IPS DF 6.9 (cell line): ENCODE measurements around the gene COL4A3.
"Not testable (repeated sequence)": the region's sequence is repeated elsewhere in the genome, so short reads cannot be mapped to it uniquely, and the experiment has no call there.

ENCODE experiments used
- DNase-seq: peaks from one replicate; pipeline ENCODE4 v3.0.0-alpha.2; 2013; ENCODE audit warnings: low read depth, low spot score
- H3K27ac ChIP-seq: one replicate; pipeline ENCODE4 v1.5.1; 2013; ENCODE audit warnings: low read length, control low read depth
- H3K27me3 ChIP-seq: 2 replicates; pipeline ENCODE4 v1.6.1; 2013; ENCODE audit warnings: mild to moderate bottlenecking, low read length; ENCODE audit not compliant: control insufficient read depth, insufficient read depth
- H3K36me3 ChIP-seq: 2 replicates; pipeline ENCODE4 v1.6.1; 2013; ENCODE audit warnings: low read length; ENCODE audit not compliant: control insufficient read depth, insufficient read depth
- H3K4me1 ChIP-seq: 2 replicates; pipeline ENCODE4 v1.6.1; 2013; ENCODE audit warnings: low read length; ENCODE audit not compliant: control insufficient read depth, insufficient read depth
- H3K4me3 ChIP-seq: 2 replicates; pipeline ENCODE4 v1.5.1; 2013; ENCODE audit warnings: mild to moderate bottlenecking, low read length
- H3K9me3 ChIP-seq: 2 replicates; pipeline ENCODE4 v1.6.1; 2013; ENCODE audit warnings: low read length, inconsistent platforms; ENCODE audit not compliant: control insufficient read depth, insufficient read depth
- WGBS: extraction: QIAGEN DNeasy Blood & Tissue Kit; methylation state at CpG from one replicate; pipeline ENCODE4 v1.1.7; 2013; ENCODE audit warnings: mixed read lengths, missing lambda C conversion rate; ENCODE audit not compliant: insufficient read length, insufficient coverage; 5-methylcytosine and 5-hydroxymethylcytosine counted together

COL4A3 gene

DNA sequence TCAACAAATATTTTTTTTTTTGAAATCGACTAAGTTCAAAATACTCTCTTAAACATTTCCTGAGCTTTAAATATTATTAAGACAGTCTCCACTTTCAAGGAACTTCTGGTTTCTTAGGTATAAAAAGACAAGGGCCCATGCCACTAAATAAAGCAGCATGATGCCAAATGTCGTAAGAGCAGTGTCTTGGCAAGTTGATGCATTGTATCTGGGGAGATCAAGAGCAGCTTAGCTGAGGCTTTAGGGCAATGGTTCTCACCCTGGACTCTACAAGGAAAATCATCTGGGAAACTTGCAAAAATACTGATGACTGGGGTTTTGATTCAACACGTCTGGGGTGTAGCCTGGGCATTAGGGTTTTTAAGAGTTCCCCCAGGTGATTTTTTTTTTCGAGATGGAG, 41.3 kb downstream of the COL4A3 start:
- no peak for DNase-seq
- Histone ChIP-seq H3K4me3 (no peak overlapping the region), H3K4me1 (peaks cover 2% of the 10 kb centered on the region; the same call in 1 of the 2 replicates), H3K27me3 (peaks cover 6% of the 10 kb centered on the region; the same call in 1 of the 2 replicates), H3K36me3 (no peaks in the 10 kb centered on the region), H3K9me3 (no peaks in the 10 kb centered on the region), H3K27ac (no peak overlapping the region)
- 100% methylated on average over 1 of the region's 4 CpGs for WGBS

GRCh38 chr2:227206406-227206805, 42.0 kb downstream of the COL4A3 start:
- no CpG with 5 or more reads among the region's 9 CpGs for WGBS
- Histone ChIP-seq H3K4me1 (peaks cover 2% of the 10 kb centered on the region; the same call in 1 of the 2 replicates), H3K36me3 (no peaks in the 10 kb centered on the region), H3K4me3 (no peak overlapping the region), H3K27me3 (peaks cover 6% of the 10 kb centered on the region; the same call in 1 of the 2 replicates), H3K9me3 (no peaks in the 10 kb centered on the region), H3K27ac (no peak overlapping the region)
- no peak for DNase-seq

GRCh38 chr2:227207573-227207972, 43.1 kb downstream of the COL4A3 start:
- peaks cover 2% of the 10 kb centered on the region; the same call in 1 of the 2 replicates for H3K4me1 ChIP-seq
- H3K36me3 ChIP-seq, result no peaks in the 10 kb centered on the region
- H3K27ac ChIP-seq, result no peak overlapping the region
- no peak overlapping the region for H3K4me3 ChIP-seq
- DNase-seq, result no peak
- no CpG with 5 or more reads among the region's 2 CpGs for WGBS
- no peaks in the 10 kb centered on the region for H3K9me3 ChIP-seq
- H3K27me3 ChIP-seq, result peaks cover 6% of the 10 kb centered on the region; the same call in 1 of the 2 replicates

GRCh38 chr2:227214622-227215041, 50.2 kb downstream of the COL4A3 start:
- DNase-seq, result no peak
- no CpG with 5 or more reads among the region's 3 CpGs for WGBS
- no peak overlapping the region for H3K4me3 ChIP-seq
- H3K27ac ChIP-seq, result no peak overlapping the region
- H3K4me1 ChIP-seq, result no peaks in the 10 kb centered on the region
- H3K27me3 ChIP-seq, result no peaks in the 10 kb centered on the region
- no peaks in the 10 kb centered on the region for H3K9me3 ChIP-seq
- H3K36me3 ChIP-seq, result no peaks in the 10 kb centered on the region

DNA sequence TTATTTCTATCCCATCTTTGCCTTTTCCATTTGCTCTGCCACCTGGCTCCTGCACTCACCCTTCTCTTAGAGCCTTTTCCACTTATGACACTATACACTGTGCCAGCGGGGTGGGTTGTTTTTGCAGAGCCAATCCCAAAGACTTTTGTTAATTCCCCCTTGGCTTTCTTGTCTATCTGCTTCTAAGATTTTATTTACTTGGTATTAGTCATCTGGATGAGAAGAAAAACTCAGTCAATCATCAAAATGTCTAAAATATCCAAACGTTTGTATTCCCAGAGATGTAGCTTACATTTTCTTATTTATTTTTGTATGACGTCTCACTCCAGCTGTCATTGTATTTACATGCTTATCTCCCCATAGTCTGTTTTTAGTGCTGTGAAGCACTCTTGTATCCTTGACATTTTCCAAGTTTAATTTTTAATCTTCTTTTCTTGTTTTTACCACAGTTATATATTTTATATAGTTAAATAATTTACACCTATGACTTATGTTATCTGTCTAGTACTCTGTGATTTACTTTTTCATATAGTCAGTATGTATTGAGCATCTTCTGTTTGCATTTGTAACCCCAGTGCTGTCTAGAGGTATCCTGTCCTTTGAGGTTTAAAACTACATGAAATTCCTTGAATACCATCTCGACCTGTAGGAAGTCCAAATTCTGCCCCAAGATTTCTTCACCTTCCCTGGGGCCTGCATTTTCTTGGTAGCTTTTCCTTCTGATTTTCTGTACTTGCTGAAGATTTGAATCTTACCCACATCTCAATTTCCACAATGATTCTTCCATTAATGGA, 55.1 kb downstream of the COL4A3 start:
- H3K9me3 ChIP-seq, result no peaks in the 10 kb centered on the region
- no peak overlapping the region for H3K4me3 ChIP-seq
- DNase-seq, result no peak
- H3K4me1 ChIP-seq, result no peaks in the 10 kb centered on the region
- H3K36me3 ChIP-seq, result no peaks in the 10 kb centered on the region
- H3K27me3 ChIP-seq, result no peaks in the 10 kb centered on the region
- no peak overlapping the region for H3K27ac ChIP-seq
- WGBS, result no CpG with 5 or more reads among the region's 4 CpGs

DNA sequence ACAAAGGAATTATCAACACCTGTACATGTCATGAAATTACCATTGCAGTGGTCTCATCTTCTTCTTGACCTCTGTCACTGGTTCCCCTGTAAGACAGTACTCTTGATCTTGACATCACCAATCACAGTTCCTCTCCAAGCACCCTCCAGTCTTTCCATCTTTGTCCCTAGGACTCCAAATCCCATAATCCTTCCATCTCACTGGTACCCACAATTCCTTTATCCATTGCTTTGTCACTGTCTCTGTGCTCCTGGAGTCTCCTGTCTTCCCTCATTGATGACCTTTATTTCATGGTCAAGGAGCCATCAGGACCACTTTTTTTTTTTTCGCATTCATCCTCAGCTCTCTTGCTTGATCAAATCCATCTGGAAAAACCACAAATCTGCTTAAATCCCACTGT, 56.7 kb downstream of the COL4A3 start:
- no CpG with 5 or more reads among the region's 1 CpG for WGBS
- H3K4me1 ChIP-seq, result no peaks in the 10 kb centered on the region
- no peaks in the 10 kb centered on the region for H3K36me3 ChIP-seq
- H3K9me3 ChIP-seq, result no peaks in the 10 kb centered on the region
- H3K27me3 ChIP-seq, result no peaks in the 10 kb centered on the region
- H3K4me3 ChIP-seq, result no peak overlapping the region
- H3K27ac ChIP-seq, result no peak overlapping the region
- no peak for DNase-seq

- no peaks in the 10 kb centered on the region for H3K4me1 ChIP-seq
- no peaks in the 10 kb centered on the region for H3K9me3 ChIP-seq
- no peaks in the 10 kb centered on the region for H3K27me3 ChIP-seq
- H3K4me3 ChIP-seq, result no peak overlapping the region
- no CpG with 5 or more reads among the region's 4 CpGs for WGBS
- no peaks in the 10 kb centered on the region for H3K36me3 ChIP-seq
- H3K27ac ChIP-seq, result no peak overlapping the region
- DNase-seq, result no peak
Observed at GRCh38 chr2:227222292-227222691, 57.9 kb downstream of the COL4A3 start.

- H3K36me3 ChIP-seq, H3K4me3 ChIP-seq, H3K4me1 ChIP-seq, H3K9me3 ChIP-seq, DNase-seq, H3K27ac ChIP-seq, H3K27me3 ChIP-seq: not testable (repeated sequence)
- WGBS, result no CpG with 5 or more reads among the region's 6 CpGs
Observed at GRCh38 chr2:227225641-227226040, 61.2 kb downstream of the COL4A3 start.

DNA sequence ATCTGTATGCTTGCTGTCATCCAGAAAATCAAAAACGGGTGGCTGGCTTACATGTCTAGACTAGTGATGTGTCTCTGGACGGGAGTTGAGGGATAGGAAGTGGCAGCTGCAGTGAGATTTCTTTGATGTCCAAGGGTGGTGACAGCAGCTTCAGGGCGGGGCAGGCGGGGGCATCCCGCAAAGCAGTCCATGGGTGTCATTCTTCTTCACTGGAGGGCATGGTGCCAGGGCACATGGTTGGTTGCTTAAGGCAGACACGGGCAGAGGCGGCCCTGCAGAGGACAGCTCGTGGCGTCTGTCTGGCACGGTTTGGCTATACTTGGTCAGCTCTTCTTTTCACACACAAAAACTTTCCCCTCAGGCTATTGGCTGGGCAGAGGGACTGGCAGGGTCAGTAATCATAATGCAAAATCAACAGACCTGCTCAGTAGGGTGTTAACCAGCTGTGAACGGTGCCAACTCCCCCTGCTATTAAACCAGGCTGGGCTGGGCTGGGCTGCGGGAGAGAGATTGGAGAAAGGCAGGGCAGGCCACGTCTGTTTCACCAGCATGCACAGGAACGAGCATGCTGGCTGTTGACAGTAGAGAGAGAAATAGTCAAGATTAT, 63.7 kb downstream of the COL4A3 start:
- H3K27me3 ChIP-seq, result no peaks in the 10 kb centered on the region
- H3K4me3 ChIP-seq, result no peak overlapping the region
- H3K36me3 ChIP-seq, result no peaks in the 10 kb centered on the region
- H3K27ac ChIP-seq, result no peak overlapping the region
- DNase-seq, result no peak
- no peaks in the 10 kb centered on the region for H3K4me1 ChIP-seq
- no CpG with 5 or more reads among the region's 14 CpGs for WGBS
- H3K9me3 ChIP-seq, result no peaks in the 10 kb centered on the region

DNA sequence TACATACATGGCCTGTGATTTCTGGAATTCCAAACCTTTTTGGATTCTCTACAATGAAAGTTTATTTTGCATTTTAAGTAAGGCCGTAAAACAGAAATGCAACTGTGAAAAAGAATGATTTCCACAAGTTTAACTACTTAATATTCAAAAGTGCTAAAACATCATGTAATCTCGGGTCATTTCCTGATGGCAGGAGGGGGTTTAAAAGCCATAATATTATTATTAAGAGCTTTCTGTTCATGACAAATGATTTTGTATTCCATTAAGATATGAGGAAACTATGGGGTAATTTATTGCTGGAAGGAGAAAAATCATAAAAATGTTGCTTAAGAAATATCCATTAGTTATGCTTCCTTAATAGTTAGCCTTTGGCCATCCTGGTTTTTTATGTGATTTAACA, 65.7 kb downstream of the COL4A3 start:
- H3K9me3 ChIP-seq, result no peaks in the 10 kb centered on the region
- no peaks in the 10 kb centered on the region for H3K36me3 ChIP-seq
- WGBS, result no CpG with 5 or more reads among the region's 2 CpGs

More for the DNA sequence above, 65.7 kb downstream of the COL4A3 start:
- Histone ChIP-seq H3K4me3 (no peak overlapping the region), H3K27ac (no peak overlapping the region), H3K4me1 (no peaks in the 10 kb centered on the region), H3K27me3 (no peaks in the 10 kb centered on the region)
- DNase-seq, result no peak
